Myocyte (in vitro differentiated cells): ENCODE results near the gene CACNA1D. TPM values are rescaled to one million over a fixed set of nuclear protein-coding genes. Genes with fewer than 3 reads are reported as not detected.
"Not testable (repeated sequence)": the region's sequence is repeated elsewhere in the genome, so short reads cannot be mapped to it uniquely, and the experiment has no call there.

ENCODE experiments used
- DNase-seq: peaks from one replicate; pipeline ENCODE4 v3.0.0-alpha.2; 2012; ENCODE audit warnings: low read depth
- total RNA-seq: library from RNA; depleted of rRNA; stranded (reverse); fragments of >200 nt; gene quantifications from 2 replicates; pipeline ENCODE4 v1.2.3, GENCODE V29; 2014

Gene CACNA1D
- total RNA-seq, 1 donor from 2014 or later, result not detected

DNA sequence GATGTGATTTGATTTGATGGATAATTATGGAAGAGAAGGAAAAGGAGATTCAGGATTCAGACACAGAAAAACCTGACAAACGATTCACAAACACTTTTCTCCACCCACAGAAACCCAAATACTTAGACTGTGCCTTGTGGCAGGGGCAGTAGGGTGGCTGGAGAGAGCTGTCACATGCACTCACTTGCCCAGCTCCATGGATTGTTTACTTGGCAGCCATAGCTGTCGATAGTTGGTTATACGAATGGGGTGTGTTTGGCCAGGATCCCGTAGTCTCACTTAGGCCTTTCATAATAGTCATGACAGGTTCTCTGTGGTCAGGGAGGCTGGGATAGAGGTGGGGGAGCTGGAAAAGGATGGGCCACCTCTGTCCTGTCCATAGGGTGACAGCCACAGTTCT lies 76.9 kb downstream of the CACNA1D start:
- no peak for DNase-seq

DNA sequence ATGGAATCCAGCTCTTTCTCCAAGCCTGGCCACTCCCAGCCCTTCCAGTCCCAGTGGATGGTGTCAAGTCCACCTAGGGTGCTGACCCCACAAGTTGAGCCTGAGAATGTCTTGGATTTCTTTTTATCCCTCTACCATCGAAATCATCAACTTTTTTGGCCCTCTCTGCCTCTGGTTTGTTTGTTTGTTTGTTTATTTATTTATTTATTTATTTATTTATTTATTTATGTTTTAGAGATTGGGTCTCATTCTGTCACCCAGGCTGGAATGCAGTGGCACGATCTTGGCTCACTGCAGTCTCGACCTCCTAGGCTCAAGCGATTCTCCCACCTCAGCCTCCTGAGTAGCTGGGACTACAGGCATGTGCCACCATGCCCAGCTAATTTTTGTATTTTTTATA lies 77.8 kb downstream of the CACNA1D start:
- not testable (repeated sequence) for DNase-seq

DNA sequence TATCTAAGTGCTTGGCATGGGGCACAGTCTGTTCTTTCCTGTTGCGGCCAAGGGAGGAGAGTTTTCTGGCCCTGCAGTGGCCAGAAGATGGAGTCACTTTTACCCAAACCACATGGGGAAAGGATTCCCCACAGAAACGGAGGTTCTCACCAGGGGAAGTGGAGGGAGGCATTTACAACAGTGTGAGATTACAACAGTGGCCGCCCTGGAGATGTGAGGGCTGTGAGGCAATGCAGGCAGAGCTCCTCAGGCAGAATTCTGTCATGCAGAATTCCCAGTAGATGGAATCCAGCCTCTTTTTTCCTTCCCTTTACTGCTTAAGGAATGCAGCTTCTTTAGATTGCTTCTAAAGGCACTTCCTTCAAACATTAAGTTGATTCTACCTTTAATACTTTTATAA lies 83.1 kb downstream of the CACNA1D start:
- no peak for DNase-seq

DNA sequence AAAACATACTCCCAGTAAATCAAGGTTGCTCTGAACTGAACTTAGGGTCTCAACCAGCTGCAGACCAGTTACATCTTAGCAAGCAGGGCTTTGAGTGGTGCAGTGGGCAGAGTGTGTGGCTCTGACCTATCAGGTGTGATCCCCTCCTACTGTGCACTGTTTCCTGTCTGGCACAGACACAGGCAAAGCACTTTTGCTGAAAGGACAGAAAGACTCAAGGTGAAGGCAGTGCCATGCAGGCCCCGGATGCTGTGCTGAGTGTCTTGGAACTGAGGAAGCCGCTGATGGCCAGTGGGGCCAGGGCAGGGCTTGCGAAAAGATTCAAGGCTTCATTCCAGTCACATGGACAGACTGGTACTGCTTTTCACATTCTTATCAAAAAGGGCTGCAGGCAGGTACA lies 85.2 kb downstream of the CACNA1D start:
- DNase-seq, result no peak

DNA sequence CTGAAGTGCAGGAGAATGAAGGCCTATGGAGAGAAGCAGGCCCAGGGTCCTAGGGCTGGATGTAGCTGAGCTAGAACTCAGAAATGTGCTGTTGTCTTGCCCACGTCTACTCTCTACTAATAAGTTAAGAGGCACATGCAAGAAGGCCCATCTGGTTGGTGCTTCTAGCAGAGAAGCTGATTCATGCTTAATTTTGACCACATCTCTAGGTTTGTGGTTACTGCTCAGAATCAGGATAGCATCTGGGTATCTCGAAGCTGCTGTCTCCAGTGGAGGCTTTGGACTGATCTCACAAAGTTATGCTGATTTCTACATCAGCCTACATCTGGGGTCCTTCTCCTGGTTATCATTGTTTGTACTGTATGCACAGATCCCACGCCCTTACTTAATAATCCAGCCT lies 87.3 kb downstream of the CACNA1D start:
- peak; percentile 30 for DNase-seq

DNA sequence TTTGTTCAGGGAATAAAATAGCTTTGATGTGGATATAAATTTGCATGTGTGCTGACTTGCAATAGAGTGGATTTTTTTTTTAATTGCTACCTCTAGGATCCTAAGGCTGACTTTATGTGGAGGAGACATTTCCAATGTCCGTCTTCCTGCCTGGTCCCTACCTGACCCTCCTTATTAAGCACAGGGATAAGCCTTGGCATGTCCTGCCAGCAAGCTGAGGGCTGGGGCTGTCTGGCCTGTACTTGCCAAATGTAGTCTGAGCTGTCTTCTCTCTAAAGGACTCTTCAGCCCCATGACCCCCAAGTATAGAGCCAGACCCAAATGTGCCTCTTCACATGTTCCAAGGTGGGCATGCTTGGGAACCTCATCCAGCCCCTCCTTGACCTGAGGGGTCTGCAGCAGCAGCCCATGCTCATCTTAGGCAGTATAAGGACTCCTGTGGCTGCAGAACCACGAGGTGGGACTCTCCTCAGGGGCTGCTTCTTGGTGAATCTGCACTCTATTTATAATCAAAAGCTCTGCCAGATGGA lies 88.8 kb downstream of the CACNA1D start:
- no peak for DNase-seq

DNA sequence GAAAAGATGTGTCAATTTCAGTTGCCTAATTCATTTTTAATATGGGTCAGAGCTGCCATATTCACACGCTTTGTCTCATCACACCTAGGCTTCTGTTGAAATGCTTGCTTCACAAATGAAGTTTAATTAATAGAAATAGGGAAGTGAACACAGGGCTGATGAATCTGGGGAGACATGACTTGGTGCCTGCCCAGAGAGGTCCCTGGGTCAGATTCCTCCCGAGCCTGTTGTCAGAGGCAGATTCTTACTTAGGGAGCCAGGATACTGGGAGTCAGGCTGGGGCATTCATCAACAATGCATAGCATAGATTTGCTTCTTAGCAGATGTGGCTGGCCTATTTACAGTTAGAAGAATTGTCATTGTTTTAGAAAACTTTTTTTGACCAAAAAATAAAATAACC lies 90.6 kb downstream of the CACNA1D start:
- no peak for DNase-seq

DNA sequence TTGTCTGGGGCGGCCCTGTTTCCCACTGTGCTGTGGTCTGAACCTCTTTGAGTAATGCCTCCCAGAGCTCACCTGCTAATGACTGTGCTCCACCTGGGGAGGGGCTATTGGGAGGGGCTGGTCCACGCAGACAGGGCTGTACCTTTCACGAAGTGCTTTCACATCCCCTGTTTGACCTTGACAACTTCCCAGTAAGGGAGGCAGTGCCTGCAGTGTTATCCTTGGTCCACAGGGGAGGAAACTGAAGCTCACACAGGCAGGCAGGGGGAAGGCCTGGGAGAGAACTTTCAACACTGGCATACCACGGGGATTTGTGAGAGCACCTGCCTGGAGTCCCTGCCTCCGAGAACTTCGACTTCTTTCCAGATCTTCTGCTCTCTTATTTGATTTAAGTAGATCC lies 91.2 kb downstream of the CACNA1D start:
- DNase-seq, result no peak

DNA sequence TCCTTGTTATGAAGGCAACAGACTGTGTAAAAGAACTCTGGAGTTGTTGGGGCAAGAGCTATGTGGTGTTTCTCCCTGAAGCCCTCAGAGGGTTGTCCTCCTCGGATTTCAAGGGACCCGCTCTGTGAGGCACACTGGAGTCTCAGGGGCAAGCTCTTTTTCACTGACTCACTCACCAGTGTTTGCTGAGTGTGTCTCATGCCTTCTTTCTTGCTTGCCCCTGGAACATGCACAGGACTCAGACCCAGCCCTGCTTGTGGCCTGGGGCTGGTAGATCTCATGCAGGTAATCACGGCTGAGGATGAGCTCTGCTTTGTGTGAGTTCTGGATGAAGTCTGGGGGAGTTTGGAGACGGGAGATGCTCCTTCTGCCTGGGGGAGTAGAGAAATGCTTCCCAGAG lies 93.7 kb downstream of the CACNA1D start:
- DNase-seq, result no peak

DNA sequence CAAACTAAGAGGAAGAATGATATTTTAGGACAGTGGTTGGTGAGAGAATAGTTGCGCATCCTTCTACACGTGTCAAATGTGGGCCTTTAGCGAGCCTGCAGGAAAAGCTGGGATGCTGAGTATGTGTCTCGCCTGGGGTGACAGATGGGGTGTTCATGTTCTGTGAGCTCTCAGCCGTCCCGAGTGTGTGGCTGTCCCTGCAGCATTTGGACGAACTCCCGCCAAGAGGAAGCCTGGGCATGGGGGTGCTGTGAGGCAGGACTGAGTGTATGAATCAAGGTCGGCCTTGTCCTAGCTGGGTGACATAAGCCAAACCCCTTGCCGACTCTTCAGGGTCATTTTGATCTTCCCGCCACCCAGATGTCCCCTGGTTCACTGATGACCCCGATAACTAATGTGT lies 94.8 kb downstream of the CACNA1D start:
- no peak for DNase-seq

DNA sequence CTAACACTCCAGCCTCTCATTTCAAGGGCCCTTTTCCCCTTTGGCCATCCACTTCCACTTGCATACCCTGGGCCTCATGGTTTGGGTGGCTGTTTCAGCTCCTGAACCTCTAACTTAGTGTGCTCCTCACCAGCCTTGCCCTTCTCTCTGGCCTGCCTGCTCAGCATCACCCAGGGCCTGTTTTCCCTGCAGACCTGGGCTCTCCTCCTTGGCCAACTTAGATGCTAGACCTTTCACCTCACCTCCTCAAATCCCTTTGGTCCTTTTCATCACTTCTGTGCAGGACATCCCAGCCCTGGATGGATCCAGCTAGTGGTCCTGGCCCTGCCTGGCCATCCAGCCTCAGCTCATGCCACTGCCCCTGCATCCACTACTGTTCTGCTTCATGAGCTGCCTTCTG lies 95.4 kb downstream of the CACNA1D start:
- DNase-seq, result no peak

DNA sequence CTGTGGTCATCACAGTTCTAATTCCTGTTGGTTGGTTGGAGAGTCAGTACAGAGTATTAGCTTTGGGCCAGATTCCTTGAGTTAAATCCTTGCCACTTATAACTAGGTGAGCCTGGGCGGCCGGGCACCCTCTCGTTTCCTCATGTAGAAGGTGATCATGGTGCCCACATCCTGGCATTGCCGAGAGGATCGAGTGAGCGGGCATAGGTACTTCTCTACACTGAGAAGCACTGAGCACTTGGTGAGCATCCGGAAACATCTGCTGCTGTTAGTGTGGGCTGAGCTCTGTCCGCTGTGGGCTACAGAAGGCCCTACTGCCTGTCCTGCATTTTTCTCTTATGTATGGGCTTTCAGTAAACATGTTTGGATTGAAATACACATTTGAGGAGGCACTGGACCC lies 96.2 kb downstream of the CACNA1D start:
- no peak for DNase-seq

DNA sequence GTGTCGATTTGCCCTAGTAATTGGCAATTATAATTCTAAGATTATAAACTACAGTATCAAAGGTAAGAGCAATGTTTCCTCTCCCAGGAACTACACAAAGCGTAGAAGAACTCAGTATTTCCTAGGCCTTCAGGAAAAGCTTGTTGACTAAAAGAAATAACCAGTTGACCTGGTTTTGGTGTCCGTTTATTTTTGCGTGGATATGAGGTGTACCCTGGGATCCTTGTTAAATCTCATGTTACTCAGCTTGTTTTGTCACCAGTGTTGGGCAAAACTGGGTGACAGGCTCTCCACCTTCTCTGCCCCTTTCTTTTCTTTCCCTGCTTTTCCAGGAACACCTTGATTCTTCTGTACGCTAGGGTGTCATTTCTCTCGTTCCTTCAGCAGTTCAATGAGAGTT lies 97.2 kb downstream of the CACNA1D start:
- DNase-seq, result no peak

DNA sequence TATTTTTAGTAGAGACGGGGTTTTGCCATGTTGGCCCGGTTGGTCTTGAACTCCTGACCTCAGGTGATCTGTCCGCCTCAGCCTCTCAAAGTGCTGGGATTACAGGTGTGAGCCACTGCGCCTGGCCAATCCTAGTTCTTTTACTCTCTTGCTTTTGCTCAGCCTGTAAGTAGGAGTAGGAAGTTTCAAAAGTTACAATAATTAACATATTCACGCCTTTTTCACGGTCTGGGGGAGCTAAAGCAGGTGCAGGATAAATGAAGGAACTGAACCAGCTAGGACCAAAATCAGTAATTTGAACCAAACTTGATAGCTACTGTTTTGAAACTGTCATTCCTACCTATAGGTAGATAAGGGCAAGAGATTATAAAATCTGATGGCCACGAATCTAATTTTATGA lies 98.5 kb downstream of the CACNA1D start:
- DNase-seq, result no peak

DNA sequence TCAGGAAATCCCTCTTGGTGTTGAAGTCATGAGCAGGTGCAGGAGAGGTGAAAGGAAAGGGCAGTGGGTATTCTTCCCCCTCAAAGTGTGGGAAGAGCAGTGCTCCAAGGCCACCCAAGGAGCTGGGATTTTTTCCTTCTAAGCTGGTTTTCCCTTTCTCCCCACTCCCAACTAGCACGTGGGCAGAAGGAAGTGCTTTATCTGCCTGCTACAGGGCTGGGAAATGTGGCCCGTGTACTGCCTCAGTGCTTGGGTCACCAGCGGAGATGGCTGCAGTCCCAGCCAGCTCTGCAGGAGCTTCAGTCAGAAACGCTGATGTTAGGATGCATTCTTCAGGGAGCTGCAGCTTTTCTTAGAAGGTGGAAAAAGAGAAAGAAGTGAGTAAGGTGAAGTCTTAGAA lies 99.2 kb downstream of the CACNA1D start:
- no peak for DNase-seq

DNA sequence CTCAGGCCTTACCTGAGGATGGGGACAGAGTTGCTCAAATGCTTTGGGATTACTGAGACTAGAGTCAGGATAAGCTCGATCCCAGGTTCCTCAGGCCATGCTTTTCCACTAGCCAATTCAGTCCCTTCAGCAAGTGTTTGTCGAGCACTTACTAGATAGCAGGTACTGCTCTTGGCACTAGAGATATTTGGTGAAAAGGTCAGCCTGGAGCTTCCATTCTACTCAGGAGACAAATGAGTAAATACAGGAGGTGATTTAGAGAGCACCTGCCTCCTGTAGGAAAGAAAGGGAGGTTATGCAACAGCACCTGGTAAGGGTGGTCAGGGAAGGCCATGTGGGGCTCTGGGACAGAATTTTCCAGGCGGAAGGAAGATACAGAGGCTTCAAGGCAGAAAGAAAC lies 99.9 kb downstream of the CACNA1D start:
- DNase-seq, result no peak

DNA sequence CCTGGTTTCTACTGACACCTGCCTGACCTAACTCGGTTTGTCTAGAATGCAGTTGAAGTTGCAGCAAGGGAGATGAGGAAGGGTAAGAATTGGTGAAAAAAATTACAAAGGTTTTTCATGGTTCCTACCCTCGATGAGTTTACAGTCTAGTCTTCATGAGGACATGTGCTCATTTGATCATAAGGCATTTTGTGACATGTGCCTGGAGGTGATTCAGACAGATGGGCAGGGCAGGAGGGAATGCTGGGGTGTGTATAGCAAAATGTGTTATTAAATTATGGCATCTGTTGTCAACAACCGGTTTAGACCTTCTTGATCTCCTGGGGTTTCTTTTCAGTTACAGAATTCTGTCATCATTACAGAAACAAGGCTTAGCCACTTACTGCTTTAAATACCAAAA lies 101.2 kb downstream of the CACNA1D start:
- no peak for DNase-seq

DNA sequence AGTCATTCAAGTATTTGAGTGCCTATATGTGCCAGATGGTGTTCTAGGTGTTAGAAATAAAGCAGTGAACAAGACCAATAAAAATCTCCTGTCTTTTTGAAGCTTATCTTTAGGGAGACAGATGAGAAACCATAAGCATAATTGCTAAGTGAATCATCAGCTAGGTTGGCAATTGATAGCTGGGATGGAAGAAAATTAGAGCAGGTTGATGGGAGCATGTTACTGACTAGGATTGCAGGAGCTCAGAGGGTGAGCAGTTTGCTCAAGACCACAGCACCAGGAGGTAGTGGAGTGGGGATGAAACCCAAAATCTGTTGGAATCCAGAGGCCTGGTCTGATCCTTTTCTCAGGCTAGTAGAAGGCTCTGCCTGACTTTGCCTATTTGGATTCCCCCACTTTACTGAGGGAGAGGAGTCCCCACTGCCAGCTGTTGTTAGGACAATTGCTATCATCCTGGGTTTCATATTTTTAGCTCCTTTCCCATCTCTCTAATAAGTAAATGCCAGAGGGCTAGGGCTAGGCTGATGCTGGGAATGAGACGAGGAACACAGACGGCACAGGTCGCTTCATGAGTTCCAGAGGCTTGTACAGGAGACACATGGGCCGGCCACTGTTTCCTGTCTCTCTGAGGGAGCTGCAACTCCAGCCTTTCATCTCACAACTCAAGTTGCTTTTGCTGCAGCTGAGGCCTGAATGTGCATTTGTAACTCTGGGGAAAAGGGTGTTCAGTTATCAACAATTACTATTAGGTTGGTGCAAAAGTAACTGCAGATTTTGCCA lies 102.9 kb downstream of the CACNA1D start:
- DNase-seq, result no peak

DNA sequence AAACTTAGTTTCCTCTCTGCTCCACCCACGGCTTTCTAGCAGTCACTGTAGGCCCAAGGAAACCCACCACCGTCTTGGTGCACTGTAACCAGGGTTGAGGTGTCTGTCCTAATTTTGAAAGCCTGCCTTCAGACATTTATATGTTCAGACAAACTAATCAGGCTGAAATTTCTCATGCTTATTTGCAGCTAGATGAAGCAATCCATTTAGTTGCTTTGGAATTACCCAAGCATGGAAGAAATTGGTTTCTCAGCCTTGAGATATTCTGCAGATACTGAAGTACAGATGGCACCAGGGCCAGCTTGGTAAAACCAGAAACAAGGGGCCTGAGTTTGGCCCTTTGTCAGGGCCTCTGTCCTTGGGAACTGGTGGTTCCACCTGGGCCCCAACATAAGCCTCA lies 105.4 kb downstream of the CACNA1D start:
- DNase-seq, result no peak

DNA sequence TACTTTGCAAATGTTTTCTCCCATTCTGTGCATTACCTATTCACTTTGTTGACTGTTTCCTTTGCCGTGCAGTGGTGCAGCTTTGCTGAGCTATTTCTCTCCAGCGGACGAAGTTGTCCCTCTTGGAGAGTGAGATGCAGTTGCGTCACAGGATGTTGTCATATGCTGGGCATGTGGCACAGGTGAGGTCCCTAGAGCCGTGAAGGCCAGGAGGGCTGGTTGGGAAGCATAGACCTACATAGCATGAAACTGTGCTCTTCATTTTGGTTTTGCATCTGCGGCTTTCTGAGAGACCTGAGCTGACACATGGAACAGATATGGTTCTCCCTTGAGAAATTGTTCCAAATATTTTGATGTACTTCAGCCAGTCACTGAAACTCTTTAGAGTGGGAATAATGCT lies 108.5 kb downstream of the CACNA1D start:
- no peak for DNase-seq

DNA sequence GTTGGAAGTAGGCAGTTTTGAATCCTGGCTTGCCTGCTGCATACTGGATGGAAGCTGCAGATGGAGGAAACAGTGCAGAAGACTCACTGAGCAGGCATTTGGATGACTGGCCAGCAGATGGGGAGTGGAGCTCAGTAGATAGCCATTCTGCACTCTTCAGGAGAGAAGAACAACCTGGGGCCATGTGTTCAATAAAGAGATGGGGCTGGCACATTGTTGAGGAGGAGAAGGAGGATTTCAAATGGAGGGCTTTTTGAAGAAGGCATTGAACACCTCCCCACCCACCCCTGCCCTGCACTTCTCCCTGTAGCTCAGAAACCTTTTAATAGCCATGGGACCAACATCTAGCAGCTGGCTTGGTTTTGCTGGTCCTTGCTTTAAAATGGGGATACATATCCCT lies 109.8 kb downstream of the CACNA1D start:
- DNase-seq, result no peak

DNA sequence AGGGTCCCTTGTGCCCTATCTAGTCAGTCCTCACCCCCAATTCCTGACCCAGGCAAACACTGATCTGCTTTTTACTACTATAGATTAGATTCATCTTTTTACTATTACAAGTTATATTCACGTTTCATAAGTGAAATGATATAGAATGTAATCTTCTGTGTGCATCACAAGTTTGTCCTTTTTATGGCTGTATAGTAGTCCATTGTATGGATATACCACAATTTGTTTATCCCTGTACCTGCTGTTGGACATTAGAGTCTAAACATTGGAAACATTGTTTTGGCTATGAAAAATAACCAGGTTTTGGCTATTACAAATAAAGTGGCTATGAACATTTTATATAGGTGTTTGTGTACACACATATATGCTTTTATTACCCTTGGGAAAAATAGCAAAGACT lies 112.4 kb downstream of the CACNA1D start:
- DNase-seq, result no peak

DNA sequence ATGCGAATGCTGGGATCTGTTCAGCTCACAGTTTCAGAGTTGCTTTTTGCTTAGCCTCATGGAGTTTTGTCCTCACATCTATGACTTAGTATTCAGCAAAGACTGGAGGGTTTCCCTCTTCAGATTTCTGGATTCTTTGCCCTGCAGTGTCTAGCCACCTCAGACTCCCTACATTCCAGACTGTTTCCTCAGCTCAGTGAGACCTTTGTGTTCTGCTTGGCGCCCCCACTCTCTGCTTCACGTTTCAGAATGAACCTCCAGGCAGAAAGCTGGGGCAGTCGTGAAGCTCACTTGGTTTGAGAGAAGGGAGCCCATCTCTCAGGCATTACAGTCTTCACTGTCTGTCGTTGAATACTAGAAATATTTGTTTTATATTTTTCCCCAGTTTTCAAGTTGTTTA lies 118.1 kb downstream of the CACNA1D start:
- DNase-seq, result no peak

DNA sequence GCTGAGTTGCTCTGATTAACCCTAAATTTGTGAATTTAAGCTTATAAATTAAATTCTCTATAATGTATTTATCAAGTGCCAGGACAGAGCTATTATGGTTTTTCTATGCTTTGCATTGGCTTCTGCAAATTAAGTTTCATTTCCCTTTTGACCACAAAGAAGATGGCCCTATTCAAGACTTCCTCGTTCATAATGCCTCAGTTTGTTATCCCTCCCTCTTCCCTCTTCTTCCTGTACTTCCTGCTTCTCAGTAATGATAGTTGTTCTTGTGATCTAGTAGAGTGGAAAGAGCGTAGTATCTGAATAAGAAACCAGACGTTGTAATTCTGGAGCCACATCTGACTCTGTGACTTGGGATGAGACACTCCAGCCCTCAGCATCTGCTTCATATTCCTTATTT lies 118.7 kb downstream of the CACNA1D start:
- DNase-seq, result no peak
